Stromal cell of bone marrow (primary cell): ENCODE results near the gene SSTR5.
"Not testable (repeated sequence)": the region's sequence is repeated elsewhere in the genome, so short reads cannot be mapped to it uniquely, and the experiment has no call there.

ENCODE experiments used
- DNase-seq: peaks from one replicate; pipeline ENCODE4 v3.0.0-alpha.2; 2012; ENCODE audit warnings: low read depth

SSTR5 gene

DNA sequence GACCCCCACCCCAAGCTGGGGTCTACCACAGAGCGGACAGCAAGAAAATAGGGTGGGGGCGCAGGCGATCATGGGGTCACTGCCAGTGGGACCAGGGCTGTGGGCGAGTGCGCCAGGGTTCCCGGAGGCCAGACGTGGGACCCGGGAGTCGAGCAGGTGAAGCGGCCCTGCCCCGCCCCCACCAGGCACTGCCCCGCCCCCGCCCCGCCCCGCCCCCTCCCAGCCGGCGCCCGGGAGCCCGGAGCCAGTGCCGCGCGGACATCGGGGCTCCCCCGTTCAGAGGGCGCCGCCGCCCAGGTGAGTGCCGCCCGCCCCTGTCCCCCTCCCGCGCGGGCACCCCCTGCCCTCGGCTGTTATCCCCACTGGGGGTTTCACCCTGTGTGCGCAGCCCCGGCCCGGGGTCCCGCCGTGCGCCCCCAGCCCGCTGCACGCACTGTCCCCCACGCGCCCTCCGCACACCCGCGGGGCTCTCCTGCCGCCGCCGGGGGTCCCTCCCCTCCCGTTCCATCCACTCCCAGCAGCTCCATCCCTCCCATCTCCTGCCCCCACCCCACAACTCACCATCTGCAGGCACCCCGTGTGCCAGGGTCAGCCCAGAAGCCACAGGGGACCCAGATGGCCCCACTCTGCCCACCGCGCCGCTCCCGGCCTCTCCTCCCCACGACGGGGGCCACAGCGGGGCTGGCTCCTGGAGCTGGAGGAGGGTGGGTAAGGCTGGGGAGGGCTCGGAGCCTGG, at the start of gene SSTR5:
Gene SSTR5, plus strand, starts transcription at position 222 of the 736 bp plus-strand sequence. CDS start 6,122 bp downstream, outside the sequence.
- no peak for DNase-seq

DNA sequence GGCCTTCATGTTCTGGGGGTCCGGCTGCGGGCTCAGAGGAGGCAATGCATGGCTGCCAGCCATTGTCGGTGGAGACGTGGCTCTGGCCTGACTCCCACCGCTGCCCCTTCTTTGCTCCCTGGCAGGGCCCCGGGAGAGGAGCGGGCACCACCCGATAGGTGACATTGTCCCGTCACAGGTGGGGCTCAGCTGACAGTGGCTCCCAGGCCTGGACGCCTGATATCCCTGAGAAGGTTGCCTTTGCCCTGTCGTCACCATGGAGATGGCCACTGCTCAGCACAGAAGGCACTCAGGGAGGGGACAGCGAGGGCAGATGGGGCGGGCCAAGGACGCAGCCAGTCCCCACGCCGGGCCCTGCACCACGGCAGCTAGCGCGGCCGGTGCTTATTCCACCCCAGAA, 48.4 kb upstream of the SSTR5 start:
- DNase-seq = no peak

DNA sequence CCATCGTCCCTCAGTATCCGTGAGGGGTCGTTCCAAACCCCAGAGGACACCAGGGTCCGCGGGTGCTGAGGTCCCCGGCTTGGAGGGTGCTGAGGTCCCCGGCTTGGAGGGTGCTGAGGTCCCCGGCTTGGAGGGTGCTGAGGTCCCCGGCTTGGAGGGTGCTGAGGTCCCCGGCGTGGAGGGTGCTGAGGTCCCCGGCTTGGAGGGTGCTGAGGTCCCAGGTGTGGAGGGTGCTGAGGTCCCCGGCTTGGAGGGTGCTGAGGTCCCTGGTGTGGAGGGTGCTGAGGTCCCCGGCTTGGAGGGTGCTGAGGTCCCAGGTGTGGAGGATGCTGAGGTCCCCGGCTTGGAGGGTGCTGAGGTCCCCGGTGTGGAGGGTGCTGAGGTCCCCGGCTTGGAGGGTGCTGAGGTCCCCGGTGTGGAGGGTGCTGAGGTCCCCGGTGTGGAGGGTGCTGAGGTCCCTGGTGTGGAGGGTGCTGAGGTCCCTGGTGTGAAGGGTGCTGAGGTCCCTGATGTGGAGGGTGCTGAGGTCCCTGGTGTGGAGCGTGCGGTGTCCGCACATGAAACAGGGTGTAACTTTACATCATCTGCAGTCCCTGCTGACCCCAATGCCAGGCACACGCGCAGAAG, 47.3 kb upstream of the SSTR5 start:
- not testable (repeated sequence) for DNase-seq

DNA sequence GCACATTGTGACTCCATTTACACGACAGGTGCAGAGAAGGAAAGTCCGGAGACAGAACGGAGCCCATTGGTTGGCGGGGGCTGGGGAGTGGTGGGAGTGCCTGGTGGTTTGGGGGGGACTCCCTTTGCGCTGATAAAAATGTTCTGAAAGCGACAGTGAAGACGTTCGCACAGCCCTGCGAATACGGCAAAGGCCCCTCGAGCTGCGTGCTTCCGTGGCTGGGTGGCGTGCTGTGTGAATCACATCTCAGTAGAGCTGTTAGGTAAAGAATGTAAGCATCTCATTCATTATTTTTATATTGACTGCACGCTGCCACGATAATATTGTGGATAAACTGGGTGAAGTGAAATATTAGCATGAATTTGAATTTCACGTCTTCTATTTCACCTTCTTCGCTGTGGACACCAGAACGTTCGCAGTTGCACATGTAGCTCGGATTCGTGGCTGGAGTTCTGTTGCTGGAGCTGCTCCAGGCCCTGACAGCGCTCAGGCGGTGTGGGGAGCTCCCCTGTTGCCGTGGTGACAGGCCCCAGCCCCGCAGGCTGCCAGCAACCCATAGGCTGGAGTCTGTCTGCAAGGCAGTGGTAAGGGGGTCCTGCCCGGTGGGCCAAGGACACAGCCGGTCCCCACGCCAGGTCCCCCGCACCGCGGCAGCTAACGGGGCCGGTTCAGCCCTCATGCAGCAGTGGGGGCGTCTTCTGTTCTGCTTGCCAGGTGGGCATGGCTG, 46.3 kb upstream of the SSTR5 start:
- DNase-seq = no peak

DNA sequence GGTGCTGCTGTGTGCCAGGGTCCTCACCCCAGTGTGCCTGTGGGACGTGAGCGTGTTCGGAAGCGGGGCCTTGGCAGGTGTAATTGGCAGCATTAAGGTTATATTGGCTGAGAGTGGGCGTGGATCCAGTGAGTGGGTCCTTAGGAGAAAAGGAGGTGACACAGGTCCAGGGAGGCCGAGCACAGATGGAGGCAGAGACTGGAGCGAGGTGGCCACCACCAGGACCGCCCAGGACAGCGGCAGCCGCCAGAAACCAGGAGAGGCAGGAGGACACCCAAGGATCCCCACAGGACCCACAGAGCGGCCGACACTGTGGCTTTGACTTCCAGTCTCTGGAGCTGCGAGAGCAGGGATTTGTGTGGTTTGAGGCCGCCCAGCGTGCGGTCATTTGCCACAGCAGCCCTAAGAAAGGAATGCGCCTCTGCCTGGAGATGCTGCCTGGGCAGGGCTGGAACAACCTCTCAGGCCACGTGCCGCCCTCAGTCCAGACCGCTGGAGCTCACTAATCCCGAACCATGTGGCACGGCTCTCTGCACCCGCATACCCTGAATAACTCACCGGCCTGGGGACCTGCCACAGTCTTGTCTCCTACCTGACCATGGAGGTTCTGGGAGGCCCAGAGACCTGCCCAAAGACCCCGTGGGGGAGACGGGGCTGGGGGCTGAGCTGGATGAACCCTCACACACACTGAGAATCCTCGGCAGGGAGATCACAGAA, 45.6 kb upstream of the SSTR5 start:
- no peak for DNase-seq

DNA sequence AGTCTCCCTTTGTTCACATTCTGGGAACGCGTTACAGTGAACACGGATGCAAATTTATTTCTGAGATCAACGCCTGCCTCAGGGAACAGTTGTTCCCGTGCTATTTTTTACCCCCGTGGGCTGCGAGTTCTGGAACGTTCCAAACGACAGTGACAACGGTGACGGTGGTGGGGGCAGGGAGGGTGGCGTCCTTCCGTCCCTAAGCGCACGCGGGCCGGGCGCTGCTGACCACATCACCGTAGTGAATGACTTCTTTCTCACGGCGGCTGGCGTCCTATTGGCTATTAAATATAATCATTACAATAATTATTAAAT, 45.1 kb upstream of the SSTR5 start:
- no peak for DNase-seq

DNA sequence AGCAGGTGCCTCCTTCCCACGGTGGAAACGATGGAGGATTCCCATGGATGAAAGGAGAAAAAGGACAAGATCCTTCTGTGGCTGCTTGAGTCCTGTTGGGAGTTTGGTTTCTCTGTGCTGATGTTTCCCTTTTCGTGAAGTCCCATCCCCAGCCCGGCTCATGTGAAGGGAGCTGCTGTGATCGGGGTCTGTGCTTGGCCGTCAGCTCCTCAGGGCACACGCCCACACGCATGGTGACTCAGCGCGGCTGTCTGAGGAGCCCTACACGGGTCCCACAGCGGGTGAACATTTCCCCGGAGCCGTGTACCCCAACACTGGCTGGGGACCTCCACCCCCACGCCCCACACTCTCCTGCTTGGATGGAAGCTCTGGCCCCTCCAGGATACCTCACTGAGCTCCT, 44.5 kb upstream of the SSTR5 start:
- no peak for DNase-seq

DNA sequence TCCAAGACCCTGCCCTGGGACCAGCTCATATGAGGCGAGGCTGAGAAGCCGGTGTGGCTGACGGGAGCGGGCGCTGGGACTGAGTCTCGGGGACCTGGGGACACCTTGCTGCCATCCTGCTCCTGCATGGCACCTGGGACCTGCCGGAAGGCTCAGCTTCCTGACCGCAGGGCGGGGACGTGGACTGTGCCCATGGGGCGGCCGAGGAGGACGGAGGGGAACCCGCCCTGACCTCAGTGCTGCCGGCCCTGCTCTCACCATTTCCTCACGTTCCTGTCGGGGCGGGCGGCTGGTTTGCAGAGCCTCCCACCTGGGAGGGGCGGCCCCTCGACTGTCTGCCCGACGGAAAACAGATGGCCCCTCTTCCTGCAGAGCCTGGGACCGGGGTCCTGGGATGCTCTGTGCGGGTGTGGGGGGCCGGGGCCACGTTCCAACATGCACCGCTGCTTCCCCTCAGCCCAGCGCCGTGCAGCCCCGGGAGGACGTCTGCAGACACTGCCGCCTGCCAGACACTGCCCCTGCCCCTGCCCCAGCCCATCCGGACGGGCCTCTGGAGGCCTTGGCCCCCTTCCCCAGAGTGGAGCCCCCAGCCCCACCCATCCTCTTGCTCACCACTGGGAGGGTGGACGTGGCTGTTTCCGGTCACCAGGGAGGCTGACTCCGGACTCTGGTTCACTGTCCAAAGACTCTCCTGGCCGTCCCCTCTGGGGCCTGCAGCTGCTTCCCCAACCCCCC, 43.9 kb upstream of the SSTR5 start:
- no peak for DNase-seq

DNA sequence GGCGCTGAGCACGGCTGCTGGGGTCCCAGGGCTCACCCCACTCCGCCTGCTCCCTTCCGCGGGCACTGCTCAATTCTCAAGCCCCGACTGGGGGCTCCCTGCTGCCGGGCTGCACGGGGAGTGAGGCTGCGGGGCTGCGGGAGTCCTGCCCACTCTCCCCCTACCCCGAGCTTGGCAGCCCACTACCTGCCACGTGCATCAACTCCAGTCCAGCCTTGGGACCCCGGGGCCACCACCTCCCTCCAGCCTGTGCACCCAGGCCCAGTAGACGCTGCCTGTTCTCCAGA, 43.3 kb upstream of the SSTR5 start:
- DNase-seq = no peak

DNA sequence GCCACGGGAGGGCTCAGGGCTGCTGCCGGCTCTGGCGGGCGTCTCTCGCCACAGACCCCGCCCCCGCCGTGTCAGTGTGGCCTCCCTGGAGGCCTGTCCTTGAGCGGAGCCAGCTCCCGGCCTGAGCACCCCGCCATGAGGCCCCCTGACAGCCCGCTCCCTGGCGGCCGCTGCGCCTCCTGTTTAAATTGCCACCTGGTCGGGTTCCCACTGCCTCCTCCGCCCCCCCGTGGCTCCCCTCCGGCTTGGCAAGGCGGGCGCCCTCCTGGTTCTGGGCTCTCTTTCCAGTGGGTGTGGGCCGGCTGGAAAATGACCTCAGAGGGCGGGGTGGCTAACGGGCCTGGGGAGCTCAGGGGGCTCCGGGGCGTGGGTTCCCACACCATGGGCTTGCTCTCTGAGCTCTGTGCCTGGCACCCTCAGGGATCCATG, 42.1 kb upstream of the SSTR5 start:
- DNase-seq = no peak

DNA sequence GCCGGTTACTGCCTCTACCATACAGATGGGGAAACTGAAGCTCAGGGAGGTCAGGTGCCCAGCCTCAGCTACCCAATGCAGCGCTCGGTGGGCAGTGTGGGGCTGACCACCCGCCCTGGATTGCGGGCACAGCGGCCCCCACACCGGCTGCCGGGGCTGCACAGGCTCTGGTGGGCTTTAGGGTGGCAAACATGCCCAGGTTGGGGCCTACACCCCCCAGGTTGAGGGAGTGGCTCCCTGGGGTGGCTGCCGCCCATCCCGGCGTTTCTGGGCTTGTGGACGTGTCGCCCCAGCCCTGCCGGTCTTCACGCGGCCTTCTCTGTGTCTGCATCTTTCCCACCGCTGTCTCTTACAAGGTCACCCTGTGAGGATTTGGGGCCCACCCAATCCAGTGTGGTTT, 40.9 kb upstream of the SSTR5 start:
- no peak for DNase-seq

DNA sequence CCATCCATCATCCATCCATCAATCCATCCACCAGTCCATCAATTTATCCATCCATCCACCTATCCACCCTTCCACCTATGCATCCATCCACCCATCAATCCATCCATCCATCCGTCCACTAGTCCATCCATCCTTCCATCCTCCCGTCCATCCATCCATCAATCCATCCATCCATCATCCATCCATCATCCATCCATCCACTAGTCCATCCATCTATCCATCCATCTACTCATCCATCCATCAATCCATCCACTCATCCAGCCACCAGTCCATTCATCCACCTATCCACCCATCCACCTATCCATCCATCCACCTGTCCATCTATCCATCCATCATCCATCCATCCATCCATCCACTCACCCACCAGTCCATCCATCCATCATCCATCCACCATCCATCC, 39.9 kb upstream of the SSTR5 start:
- DNase-seq = no peak

DNA sequence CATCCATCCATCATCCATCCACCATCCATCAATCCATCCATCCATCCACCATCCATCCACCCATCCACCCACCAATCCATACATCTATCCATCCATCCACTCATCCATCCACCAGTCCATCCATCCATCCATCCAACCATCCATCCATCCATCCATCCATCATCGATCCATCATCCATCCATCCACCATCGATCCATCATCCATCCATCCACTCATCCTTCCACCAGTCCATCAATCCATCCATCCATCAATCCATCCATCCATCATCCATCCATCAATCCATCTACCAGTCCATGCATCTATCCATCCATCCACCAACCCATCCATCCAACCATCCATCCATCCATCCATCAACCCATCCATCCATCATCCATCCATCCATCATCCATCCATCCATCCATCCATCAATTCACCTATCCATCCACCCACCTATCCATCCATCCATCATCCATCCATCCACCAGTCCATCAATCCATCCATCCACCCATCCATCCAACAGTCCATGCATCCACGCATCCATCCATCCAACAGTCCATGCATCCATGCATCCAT, 39.3 kb upstream of the SSTR5 start:
- DNase-seq = no peak

DNA sequence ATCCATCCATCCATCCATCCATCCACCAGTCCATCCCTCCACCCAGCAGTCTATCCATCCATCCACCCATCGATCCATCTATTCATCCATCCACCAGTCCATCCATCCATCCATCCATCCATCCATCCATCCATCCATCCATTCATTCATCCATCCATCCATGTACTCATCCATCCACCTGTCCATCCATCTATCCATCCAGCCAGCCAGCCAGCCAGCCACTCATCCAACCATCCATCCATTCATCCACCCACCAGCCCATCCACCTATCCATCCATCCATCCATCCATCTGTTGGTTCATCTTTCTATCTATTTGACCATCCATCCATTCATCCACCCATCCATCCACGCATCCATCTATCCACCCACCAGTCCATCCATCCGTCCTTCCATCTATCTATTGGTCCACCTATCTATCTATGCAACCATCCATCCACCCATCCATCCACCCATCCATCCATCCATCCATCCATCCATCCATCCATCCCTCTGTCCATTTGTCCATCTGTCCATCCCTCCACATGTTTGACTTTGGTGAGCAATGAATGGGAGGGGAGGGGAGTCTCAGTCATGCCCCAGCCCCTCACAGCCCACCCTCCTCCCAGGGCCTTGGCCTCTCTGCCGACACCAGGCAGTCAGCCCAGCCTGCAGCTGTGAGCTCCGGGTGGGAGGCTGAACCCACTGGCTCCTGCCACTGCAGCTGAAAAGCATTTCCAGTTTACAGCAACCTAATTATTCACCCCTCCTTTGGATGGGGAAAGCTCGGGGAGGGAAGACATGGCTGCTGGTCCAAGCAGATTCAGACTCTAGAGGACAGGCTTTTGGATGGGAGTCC, 38.1 kb upstream of the SSTR5 start:
- DNase-seq = no peak

DNA sequence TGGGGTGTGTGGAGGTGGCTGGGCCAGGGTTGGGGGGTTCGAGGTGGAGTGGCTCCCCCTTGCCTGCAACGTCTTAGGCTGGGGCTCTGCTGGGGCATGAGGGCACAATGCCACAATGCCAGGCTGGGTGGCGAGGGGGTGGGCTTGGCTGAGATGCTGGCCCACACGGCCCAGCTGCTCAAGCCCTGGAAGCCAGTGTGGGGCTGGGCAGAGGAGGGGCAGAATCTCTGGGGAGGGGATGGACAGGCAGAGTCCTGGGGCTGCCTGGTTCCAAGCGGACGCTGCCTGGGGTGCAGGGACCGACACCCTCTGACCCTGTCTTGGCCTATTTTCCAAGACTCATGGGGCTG, 37.5 kb upstream of the SSTR5 start:
- DNase-seq = no peak

DNA sequence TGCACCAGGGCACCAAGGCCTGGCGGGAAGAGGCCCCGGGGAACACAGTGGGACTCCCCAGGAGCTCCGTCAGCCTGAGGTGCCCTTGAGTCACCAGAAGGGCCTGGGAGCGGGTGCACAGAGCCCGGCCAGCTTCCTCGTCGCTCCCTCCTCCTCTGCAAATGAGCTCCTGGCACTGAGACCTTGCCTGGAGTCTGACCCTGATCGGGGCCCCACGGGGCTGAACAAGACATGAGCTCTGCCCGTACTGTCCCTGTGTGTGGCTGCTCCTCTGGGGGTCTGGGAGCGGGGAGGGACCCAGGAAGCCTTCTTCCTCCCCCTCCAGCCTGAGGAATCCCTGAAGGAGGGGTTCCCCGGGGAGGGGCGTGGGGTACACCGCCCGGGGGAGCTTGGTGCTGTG, 36.4 kb upstream of the SSTR5 start:
- DNase-seq = no peak

DNA sequence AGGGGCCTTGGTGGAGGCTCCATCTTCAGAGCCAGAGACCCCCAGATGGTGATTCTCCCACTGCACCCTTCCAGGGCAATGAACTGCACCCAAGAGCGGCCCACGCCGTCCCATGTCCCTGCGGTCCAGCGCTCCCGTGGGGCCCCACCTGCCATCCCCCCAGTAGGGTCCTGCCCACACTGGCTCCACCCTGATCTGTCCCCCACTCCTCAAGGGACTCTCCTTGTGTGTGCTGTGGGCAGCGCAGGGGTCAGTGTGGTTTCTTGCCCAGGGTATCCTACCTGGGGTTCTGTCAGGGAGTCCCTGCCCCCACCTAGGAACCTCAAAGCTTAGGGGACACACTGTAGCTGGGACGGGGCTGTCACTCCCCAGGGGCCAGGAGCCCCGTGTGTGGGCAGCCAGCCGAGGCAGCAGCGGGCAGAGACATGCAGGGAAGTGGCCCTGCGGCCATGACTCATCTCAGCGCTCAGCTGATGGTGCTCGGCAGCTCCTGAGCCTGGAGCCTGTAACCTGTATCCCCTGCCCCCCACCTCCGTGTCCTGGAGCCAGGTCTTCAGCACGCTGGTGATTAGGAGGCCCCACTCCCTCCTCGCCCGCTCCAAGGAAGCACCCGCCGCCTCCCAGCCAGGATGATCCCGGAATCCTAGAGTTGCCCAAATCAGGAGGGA, 35.7 kb upstream of the SSTR5 start:
- DNase-seq = no peak

DNA sequence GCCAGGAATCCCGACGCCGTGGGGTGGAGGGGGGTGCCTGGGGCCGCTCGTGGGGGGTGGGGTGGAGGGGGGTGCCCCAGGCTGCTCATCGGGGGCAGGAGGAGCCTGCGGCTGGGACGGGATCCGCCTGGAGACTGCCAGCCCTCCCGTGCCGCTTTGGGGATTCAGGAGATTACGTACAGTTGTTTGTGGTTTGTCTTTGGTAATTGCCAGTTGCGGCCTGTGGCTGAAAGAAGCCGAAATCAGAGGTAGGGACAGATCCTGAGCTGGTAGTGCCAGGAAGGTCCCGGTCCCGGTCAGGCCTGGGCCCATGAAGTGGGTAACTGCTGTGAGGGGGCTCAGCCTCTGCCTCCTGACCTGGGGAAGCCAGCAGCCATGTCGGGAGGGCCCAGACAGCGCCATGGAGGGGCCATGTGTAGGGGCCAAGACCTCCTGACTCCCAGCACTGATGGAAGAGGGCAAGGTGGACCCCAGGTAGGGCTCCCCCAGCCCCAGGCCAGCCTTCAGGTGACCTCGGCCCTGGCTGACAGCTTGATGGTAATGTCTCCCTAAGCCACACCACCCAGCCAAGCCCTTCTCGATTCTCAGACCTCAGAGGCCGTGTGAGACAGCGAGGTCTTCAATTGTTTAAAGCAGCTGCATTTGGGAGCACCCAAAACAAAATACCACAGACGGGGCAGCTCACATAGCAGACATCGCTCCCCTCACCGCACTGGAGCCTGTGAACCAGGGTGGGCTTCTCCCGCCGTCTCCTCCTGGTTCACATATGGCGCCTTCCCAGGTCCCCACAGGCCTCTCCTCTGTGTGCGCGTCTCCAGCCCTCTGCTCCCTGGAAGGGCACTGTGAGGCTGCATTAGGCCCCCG, 34.9 kb upstream of the SSTR5 start:
- no peak for DNase-seq

DNA sequence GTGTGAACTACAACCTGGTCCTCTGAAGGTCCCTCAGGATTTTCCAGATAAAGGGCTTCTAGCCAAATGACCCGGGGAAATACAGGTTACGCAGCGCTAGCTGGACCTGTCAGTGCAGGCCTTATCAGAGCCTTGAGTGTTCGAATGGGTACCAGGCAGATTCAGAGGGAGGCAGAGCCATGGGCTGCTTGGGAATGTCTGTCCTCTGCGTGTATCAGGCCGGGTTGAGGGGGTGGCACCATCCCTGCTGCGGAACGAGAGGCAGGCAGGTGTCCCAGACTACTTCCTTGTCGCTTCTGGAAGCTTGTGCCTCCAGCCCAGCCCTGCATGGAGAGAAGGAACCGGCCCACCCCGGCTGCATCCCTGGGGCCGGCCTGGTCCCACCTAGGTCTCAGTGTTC, 33.6 kb upstream of the SSTR5 start:
- DNase-seq = no peak

DNA sequence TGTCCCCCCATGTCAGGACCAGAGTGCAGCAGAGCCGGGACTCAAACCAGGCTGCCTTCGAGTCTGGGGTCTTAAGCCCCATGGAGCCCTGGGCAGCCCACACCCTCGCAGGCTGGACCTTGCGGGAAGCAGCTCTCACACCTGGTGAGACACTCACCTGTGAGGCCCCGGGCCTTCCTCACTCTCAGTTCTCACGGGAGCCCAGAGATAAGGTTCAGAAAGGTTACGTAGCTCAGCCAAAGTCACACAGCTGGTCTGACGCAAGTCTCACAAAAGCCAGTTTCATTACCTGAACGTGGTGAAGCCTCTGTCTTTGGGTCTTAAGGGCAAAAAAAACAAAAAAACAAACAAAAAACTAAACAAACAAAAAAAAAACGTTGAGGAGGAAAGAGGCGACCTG, 32.8 kb upstream of the SSTR5 start:
- no peak for DNase-seq
